Activated CD4-positive, CD25-positive, alpha-beta regulatory T cell treated with anti-CD3 and anti-CD28 coated beads, Interleukin-2, amount 50 U/mL, for 24 hours (primary cell): Measurements from ENCODE around the gene TTBK1.
"Not testable (repeated sequence)": the region's sequence is repeated elsewhere in the genome, so short reads cannot be mapped to it uniquely, and the experiment has no call there.

Source experiments
- ATAC-seq, 2 donors: fragments of 150-1000 bp; cut with Tn5 transposase; one replicate each; pipeline ENCODE4 v1.10.0; 2021; ENCODE audit warnings: mild to moderate bottlenecking in 1 of 2, moderate library complexity in 1 of 2

The TTBK1 gene

DNA sequence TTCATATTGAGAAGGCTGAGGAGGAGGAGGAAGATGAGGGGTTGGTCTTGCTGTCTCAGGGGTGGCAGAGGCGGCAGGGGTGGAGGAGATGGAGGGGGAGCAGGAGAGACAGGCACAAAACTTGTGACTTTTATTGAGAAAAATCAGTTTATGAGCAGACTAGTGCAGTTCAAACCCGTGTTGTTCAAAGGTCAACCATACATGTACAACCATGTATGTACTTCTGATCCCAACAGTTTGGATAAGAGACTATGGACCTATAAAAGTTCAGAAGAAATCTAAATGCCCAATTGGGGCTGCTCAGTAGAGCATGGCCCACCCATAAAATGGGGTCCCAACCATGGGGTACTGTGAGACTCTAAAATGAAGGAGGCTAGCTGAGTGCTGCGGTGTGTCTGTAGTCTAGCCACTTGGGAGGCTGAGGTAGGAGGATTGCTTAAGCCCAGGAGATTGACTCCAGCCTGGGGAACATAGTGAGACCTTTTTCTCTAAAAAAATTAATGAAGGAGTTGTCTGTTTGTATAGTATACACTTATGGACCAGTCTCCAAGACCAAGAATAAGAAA, 47.1 kb downstream of the TTBK1 start:
- ATAC-seq: no peak

DNA sequence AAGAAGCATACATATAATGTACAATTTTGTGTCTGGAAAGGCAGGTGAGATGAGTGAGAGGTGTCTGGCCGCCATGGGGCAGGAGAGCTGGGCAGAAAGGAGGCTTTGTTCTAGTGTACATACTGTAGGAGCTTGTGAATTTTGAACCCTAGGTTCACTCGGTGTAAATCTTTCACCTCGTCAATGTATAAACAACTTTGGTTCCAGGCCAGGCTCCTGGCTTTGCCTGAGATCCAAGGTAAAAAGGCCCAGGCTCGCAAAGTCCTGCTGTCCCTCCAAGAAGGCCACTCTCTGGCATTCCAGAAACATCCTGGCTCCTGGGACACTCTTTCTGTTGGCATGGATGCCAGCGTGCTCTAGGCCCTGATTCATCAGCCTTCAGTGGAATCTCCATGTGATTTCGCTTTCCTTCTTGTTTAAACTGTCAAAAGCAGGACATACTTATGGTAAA, 47.6 kb downstream of the TTBK1 start:
- no peak for ATAC-seq

DNA sequence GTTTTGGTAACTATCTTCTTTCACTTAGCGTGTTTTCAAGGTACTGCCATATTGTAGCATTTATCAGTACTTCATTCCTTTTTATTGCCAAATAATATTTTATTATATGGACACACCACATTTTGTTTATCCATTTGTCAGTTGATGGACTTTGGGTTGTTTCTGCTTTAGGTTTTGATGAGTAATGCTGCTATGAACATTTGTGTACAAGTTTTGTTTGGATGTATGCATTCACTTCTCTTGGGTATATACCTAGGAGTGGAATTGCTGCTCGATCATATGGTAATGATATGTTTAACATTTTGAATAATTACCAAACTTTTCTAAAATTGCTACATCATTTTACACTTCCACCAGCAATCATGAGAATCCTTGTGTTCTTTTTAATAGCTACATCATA, 48.4 kb downstream of the TTBK1 start:
- ATAC-seq: no peak

DNA sequence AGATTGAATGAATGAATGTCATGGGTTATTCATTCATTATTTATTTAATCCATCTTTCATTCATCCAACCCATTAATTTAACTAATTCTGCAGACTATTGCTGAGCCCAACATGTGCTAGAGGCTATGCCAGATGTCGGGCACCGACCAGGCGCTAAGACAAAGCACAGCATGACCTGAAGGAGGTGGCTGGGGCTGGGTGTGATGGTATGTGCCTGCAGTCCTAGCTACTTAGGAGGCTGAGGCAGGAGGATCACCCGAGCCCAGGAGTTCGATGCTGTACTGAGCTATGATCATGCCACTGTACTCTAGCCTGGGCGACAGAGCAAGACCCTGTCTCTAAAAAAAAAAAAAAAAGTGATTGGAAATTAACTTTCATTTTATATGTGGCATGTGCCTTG, 49.1 kb downstream of the TTBK1 start:
- no peak for ATAC-seq

DNA sequence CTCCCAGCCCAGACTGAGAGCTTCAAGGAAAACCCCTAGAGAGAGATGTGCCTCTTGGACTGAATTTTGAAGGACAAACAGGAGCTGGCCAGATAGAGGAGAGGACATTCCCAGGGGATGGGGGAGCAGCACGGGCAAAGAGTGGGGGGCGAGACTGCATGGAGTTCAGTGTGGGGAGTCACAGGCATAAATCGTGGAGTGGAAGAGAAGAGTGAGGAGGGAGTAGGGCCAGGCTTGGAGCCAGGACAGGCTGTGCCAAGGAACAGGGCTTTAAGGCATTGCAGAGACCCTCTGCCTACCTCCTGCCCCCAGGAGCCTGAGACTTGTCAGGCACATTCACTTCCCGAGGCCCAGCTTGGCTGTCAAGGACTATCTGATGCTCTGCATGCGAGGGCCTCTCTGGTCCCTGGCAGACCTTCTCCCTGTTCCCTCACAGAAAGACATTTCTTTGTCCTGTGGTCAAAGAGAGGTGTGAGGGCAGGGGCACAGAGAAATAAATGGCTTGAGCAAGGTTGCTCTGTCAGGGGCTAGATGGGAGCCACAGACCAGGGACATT, 49.6 kb downstream of the TTBK1 start:
- ATAC-seq: no peak

DNA sequence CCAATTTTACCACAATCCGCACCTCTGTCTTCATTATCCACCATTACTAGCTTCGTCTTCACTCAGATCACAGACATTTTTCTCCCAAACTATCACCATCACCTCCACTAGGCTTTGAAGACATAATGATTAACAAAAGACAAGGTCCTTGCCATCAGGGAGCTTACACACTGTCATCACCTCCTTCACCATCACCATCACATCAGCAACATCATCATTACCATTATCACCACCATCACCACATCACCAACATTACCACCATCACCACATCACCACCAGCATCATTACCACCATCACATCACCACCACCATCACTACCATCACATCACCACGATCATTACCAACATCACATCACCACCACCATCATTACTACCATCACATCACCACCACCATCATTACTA, 50.4 kb downstream of the TTBK1 start:
- ATAC-seq: no peak

DNA sequence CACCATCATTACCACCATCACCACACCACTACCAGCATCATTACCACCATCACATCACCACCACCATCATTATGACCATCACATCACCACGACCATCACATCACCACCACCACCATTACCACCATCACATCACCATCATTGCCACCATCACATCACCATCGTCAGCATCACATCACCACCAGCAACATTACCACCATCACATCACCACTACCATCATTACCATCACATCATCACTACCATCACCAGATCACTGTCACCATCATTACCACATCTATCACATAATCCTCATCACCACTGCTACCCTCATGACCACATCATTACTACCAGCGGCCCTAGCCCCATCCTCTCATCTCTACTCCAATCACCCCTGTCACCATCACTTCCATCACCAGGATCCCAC, 51.3 kb downstream of the TTBK1 start:
- no peak for ATAC-seq

DNA sequence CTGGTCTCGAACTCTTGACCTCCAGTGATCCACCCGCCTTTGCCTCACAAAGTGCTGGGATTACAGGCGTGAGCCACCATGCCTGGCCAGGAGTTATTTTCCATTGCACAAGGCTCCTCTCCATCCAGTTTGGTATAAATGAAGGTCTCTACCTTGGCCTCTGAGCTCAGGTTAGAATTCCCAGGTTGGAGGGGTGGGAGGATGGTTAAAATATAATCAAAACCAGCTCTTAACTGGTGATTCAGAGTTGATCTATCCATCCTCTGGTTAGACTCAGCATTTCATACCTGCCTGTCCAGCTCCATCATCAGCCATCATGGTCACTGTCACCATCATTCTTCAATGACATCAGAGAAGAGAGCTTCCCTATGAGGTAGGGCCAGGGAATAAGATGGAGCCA, 52.2 kb downstream of the TTBK1 start:
- no peak for ATAC-seq

DNA sequence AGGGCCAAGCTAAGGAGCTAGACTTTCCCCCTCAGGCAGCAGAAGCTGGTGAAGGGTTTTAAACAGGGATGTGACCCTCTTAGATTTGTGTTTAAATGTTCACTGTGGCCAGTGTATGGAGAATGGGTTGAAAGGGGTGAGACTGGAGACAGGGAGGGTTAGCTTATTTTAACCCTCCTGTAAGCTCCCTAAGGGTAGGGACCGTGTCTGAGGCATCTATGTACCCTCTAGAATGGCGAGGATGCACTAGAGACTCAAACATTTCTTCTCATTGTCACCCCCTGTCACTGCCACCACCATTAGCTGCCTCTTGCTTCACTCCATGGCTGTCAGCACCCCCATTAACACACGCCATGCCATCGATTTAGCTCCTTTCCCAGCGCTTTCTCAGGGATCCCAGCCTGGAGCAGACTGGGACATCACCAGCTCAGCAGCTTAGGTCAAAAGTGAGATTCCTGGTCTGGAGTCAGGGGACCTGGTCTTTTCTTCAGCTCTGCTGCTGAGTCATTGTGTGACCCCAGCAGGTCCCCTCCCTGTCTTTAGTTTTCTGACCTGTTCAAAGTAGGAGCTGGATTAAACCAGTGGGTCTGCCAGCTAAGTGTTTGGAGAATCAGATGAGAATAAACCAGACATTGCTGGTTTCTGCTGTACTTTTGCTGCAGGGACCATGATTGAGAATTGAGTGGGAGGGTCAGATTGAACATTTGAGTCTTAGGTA, 53.7 kb downstream of the TTBK1 start:
- no peak for ATAC-seq

DNA sequence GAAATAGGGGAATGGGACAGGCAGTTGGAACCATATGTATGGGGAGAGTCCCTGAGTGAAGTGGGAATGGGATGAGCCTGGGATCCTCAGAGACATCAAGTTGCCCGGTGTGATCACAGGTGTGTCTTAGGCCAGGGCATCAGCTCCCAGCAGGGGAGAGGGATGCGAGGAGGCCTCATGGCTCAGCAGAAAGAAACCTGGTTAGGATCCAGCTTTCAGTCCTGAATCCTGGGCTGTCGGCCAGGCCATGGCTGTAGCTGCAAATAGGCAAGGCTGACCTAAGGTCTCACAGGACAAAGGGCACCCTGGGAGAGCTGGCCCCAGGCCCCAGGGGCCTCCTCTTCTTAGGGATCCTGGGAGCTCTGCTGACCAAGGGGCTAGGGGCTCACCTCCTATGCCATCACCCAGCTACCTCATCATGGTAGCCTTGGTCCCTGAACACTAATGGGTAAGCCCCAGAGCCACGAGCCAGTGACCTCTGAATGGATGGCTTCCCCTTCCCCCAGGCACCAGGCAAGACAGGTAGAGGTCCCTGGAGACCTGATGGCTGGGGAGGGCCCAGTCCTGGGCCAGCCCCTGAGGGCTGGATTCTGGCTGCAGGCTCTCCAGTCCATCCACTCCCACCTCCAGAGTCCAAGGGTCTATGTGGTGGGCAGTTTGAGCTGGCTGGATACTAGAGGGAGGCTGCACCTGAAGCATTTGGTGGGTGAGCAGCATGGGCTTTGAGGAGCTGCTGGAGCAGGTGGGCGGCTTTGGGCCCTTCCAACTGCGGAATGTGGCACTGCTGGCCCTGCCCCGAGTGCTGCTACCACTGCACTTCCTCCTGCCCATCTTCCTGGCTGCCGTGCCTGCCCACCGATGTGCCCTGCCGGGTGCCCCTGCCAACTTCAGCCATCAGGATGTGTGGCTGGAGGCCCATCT, 54.6 kb downstream of the TTBK1 start, which contains the start of gene SLC22A7:
Gene SLC22A7, plus strand, starts transcription at position 617 of the 921 bp plus-strand sequence. Its CDS starts 99 bp downstream, at position 716.
- ATAC-seq: no peak

DNA sequence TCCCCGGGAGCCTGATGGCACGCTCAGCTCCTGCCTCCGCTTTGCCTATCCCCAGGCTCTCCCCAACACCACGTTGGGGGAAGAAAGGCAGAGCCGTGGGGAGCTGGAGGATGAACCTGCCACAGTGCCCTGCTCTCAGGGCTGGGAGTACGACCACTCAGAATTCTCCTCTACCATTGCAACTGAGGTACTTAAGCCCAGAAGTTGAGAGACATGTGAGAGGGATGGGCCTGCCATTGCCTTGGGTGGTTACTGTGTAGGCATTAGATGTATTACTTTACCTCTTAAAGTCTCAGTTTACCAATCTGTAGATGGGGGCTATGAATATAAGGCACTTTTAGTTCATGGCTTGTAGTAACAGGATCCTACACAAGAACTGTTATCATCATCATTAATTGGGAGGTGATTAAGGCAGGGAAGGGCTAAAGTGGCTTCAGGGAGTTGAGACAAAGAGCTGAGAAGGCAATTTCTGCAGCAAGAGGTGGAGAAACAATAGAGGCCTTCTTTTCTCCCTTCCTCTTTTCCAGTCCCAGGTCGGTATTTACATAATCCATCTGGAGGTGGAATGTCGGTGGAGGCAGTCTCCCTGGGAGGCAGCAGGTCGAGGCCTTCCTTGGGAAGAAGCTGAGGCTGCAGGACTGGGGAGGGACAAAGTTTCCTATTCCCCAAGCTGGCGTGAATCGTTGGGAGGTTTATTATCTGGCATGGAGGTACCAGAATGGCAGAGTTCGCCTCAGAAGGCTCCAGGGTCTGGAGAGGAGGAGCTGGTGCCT, 55.5 kb downstream of the TTBK1 start:
- no peak for ATAC-seq

DNA sequence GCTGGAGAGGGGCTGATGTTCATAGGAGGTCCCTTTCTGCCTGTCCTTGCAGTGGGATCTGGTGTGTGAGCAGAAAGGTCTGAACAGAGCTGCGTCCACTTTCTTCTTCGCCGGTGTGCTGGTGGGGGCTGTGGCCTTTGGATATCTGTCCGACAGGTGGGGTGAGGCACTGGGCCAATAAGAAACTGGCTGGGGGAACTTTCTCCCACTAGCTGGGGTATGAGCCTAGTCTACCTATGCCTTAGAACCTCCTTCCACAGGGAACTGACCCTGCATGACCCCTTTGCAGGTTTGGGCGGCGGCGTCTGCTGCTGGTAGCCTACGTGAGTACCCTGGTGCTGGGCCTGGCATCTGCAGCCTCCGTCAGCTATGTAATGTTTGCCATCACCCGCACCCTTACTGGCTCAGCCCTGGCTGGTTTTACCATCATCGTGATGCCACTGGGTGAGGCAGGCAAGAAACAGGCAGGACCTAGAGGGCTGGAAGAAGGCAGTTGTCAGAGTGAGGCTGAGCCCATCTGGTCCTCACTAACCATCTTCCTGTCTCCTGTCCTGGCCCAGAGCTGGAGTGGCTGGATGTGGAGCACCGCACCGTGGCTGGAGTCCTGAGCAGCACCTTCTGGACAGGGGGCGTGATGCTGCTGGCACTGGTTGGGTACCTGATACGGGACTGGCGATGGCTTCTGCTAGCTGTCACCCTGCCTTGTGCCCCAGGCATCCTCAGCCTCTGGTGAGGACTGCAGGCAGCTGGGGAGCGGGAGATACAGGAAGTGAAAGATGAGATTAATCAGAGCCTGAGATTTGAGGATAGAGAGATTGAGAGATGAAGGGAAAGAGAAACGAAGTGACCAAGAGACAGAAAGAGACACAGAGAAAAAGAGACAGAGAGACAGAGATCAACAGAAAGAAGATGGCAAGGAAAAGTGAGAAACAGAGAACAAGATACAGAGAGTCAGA, 56.3 kb downstream of the TTBK1 start:
- ATAC-seq: no peak

DNA sequence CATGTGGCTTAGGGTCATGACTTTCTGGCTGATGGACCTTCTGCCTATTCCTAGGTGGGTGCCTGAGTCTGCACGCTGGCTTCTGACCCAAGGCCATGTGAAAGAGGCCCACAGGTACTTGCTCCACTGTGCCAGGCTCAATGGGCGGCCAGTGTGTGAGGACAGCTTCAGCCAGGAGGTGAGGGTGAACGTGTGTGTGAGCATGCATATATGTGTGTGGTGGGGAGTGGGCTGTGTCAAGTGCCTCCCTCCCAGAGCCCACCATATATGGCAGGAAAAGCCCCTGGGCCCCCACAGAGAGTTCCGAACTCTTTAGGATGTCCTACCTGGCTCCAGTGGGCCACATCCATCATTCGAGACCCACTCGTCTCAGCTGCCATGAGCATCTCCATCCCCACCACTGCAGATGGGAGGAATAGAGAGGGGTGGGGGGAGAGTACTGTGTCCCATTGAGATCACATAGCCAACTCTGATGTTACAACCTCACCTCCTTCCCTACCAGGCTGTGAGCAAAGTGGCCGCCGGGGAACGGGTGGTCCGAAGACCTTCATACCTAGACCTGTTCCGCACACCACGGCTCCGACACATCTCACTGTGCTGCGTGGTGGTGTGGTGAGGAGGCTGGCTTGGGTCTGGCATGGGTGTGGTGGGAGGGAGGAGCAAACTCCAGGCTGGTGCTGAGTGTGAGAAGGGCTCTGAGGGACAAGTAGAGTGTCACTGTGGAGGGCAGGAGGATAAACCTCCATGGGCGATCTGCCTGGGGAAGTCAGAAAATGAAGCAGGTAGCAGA, 58.0 kb downstream of the TTBK1 start:
- no peak for ATAC-seq

DNA sequence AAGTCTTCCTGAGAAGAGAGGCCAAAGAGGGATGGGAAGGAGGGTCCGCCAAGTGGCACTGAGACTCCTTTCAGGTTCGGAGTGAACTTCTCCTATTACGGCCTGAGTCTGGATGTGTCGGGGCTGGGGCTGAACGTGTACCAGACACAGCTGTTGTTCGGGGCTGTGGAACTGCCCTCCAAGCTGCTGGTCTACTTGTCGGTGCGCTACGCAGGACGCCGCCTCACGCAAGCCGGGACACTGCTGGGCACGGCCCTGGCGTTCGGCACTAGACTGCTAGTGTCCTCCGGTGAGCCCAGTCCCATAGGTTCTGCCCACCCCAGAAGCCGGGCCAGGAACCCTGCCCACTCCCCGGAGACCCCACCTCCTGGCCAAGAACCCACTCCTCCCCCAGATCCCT, 58.8 kb downstream of the TTBK1 start:
- no peak for ATAC-seq

DNA sequence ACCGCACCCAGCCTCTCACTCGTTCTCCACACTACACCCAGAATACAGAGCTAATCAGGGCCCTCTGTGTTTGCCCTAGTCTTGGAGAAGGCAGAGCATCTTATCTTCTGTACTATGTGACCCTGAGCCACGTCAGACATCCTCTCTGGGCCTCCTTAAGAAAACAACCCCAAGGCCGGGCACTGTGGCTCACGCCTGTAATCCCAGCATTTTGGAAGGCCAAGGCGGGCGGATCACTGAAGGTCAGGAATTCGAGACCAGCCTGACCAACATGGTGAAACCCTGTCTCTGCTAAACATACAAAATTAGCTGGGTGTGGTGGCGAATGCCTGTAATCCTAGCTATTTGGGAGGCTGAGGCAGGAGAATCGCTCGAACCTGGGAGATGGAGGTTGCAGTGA, 59.7 kb downstream of the TTBK1 start:
- not testable (repeated sequence) for ATAC-seq

DNA sequence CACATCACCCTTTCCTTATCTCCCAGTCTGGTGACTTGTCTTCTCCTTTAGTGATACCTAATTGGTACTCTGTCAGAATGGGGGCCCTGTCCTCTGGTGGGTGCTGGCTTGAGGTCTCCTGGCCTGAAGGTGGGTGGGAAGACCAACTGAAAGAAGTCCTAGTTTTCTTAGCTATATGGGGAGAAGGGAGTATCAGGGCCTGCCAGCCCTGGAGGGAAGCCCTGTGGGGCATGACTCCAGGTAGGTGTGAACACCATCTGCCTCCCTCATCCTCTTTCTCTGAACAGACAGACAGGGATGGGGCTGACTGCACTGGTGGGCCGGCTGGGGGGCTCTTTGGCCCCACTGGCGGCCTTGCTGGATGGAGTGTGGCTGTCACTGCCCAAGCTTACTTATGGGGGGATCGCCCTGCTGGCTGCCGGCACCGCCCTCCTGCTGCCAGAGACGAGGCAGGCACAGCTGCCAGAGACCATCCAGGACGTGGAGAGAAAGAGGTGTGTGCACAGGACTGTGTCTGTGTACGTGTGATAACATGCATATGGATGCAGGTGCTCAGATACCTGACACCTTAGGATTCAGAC, 60.6 kb downstream of the TTBK1 start:
- ATAC-seq: no peak

DNA sequence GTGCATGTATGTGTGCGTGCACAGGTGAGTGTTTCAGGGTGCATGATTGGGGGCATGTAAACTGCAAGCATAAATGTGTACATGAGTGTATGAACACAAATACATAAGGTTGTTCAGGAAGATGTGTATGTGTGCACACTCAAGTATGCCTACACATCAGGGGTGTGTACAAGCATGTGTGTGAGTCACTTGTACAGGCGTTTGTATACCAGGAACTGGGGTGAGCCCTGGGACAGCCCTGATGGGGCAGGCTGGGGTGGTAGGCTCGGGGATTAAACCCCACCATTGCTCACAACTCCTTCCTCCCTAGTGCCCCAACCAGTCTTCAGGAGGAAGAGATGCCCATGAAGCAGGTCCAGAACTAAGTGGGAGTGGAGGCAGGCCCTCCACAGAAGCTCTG, 61.1 kb downstream of the TTBK1 start:
- ATAC-seq: no peak

DNA sequence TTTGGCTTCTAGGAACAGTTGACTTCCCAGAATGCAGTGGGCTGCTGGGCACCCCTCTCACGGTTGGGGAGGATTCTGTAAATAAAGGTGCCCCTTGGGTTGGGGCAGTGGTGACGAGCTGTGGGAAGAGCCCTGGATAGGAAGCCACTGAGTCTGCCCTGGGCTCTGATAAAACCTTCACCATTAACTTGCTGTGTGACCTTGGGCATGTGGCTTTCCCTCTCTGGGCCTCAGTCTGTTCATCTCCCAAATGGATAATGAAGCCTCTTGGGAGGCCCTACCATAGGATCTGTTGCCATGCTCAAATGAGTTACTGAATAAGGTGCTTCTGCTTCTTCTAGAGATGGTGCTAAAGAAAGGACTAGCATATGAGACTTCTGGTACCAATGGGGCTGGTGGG, 61.6 kb downstream of the TTBK1 start:
- no peak for ATAC-seq

DNA sequence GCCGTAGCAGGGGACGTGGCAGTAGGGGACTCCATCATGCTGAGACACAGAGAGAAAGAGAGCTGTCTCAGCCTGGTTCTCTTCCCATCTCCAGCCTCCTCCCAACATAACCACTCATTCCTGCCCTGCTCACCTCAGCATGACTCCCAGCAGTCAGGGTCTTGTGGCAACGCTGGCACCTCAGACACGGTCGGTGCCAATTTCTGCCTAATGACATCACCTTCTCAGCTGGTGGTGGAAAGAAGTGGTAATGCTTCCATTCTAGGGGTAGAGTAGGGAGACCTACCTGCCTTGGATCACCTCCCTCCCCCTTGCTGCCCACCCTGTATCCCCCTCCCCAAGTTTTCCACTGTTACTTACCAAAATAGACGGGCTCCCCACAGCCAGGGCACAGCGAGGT, 62.8 kb downstream of the TTBK1 start:
- no peak for ATAC-seq
